HL-60 (cell line): ENCODE data around the gene LMAN1L.

ENCODE experiments used
- DNase-seq, 2 experiments: peaks; one replicate each; pipeline ENCODE4 v3.0.0-alpha.2; 2010 to 2020; ENCODE audit warnings: low read depth in 1 of 2, low spot score in 1 of 2
- H3K27ac ChIP-seq: fragments of 250-450 bp; sonication (Bioruptor Pico); replicated peaks from 2 replicates; pipeline ENCODE4 v1.5.1; 2020; ENCODE audit warnings: mild to moderate bottlenecking, moderate library complexity
- H3K27me3 ChIP-seq: fragments of 250-450 bp; sonication (Bioruptor Pico); 2 replicates; pipeline ENCODE4 v1.5.1; 2021; ENCODE audit warnings: mild to moderate bottlenecking, moderate library complexity; ENCODE audit not compliant: insufficient read depth, poor library complexity, severe bottlenecking
- H3K4me3 ChIP-seq: replicated peaks from 2 replicates; pipeline ENCODE4 v1.5.1; 2011; ENCODE audit warnings: mild to moderate bottlenecking, control low read depth, low read length; ENCODE audit not compliant: insufficient read depth
- GABPA ChIP-seq: IDR thresholded peaks from 2 replicates; pipeline ENCODE4 v1.6.1; 2012; ENCODE audit warnings: low read depth
- POLR2AphosphoS5 ChIP-seq: IDR thresholded peaks from 2 replicates; pipeline ENCODE4 v1.6.1; 2012; ENCODE audit warnings: low read depth
- REST ChIP-seq: IDR thresholded peaks from 2 replicates; pipeline ENCODE4 v1.6.1; 2012; ENCODE audit warnings: low read depth; ENCODE audit not compliant: insufficient replicate concordance
- SPI1 ChIP-seq: IDR thresholded peaks from 2 replicates; pipeline ENCODE4 v1.6.1; 2012; ENCODE audit warnings: low read depth, mild to moderate bottlenecking, borderline replicate concordance
- TF ChIP-seq, protein P1 (sequence below): IDR thresholded peaks from one replicate; pipeline ENCODE4 v1.5.1; 2011; ENCODE audit warnings: low read length, control low read depth, inconsistent platforms; ENCODE audit not compliant: insufficient read depth

The LMAN1L gene

GRCh38 chr15:74779162-74779648, 33.4 kb upstream of the LMAN1L start:
- peak overlapping the region; percentile 91 for H3K27ac ChIP-seq
- DNase-seq: no peak
- H3K4me3 ChIP-seq: no peak overlapping the region
- TF ChIP-seq, protein P1, sequence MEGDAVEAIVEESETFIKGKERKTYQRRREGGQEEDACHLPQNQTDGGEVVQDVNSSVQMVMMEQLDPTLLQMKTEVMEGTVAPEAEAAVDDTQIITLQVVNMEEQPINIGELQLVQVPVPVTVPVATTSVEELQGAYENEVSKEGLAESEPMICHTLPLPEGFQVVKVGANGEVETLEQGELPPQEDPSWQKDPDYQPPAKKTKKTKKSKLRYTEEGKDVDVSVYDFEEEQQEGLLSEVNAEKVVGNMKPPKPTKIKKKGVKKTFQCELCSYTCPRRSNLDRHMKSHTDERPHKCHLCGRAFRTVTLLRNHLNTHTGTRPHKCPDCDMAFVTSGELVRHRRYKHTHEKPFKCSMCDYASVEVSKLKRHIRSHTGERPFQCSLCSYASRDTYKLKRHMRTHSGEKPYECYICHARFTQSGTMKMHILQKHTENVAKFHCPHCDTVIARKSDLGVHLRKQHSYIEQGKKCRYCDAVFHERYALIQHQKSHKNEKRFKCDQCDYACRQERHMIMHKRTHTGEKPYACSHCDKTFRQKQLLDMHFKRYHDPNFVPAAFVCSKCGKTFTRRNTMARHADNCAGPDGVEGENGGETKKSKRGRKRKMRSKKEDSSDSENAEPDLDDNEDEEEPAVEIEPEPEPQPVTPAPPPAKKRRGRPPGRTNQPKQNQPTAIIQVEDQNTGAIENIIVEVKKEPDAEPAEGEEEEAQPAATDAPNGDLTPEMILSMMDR: no peak
- TF ChIP-seq POLR2AphosphoS5 (no peak), REST (no peak), SPI1 (no peak), GABPA (no peak)
- no peaks in the 10 kb centered on the region for H3K27me3 ChIP-seq

DNA sequence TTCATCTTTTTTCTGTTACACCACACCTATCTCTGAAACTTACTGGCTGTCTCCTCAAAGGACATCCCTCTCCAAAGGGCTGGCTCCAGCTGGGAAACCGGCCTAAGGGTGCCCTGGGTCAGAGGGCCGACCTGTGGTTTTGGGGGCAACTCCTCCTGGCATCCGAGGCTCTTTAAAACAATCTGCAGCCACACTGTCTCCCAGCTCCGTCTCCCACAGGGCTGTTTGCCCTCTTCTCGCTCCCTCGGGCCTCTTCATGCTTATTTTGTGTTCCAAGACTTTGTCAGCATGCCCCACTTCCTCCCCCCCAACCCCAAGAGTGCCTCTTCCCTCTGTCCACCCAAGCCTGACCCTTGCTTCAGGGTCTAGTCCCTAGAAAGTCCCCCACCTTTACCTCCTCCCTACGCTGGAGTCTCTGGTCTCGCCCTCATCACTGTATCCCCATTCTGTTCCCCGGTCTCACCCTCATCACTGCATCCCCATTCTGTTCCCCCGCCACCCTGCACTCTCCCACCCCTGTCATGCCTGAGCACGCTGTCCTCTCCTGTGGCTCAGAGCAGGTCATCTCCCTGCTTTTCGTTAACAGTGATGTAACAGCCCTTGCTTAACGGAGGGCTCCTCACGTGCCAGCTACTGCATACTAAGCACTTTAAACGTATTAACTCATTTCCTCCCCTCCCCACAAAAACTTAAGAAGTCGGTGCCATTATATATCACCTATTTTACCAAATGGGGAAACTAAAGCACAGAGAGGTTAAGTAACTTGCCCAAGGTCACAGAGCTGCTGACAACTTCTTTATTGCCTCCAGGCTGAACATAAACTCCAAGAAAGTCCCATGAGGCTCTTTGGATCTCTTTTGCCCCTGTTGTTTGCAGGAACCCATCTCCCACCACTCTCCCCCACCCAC, 31.9 kb upstream of the LMAN1L start:
- no peak for TF ChIP-seq SPI1
- TF ChIP-seq POLR2AphosphoS5: peak; percentile 80
- TF ChIP-seq REST: no peak
- H3K4me3 ChIP-seq: peak overlapping the region; percentile 43
- peak; percentile 93 to 96 for DNase-seq
- peak overlapping the region; percentile 91 for H3K27ac ChIP-seq
- no peaks in the 10 kb centered on the region for H3K27me3 ChIP-seq

- TF ChIP-seq POLR2AphosphoS5 (peak; percentile 48; the same call in 1 of the 2 replicates), SPI1 (peak; percentile 40; the same call in 1 of the 2 replicates), REST (no peak), GABPA (no peak)
- TF ChIP-seq, protein P1: peak; percentile 21
- peak within 1 kb of the TSS; percentile 85 for H3K4me3 ChIP-seq
- H3K27ac ChIP-seq: peak within 1 kb of the TSS; percentile 91
- no peaks in the 10 kb centered on the region for H3K27me3 ChIP-seq
- peak; percentile 58 to 70 for DNase-seq
Measured at GRCh38 chr15:74781431-74782258, 31.0 kb upstream of the LMAN1L start, which contains the start of gene CSK. TSS of gene CSK (plus strand) at chr15:74782080. CDS start at chr15:74798298, 16,218 bp downstream.
